Aorta (tissue), 5 donors: Measurements from ENCODE around the gene EXOSC6. TPM values are rescaled to one million over a fixed set of nuclear protein-coding genes. Genes with fewer than 3 reads are reported as not detected.
"Not testable (repeated sequence)": the region's sequence is repeated elsewhere in the genome, so short reads cannot be mapped to it uniquely, and the experiment has no call there.

ENCODE experiments used
- ATAC-seq: fragments of 200-7000 bp; cut with Tn5 transposase; one replicate; pipeline ENCODE4 v1.9.1; 2022; ENCODE audit warnings: moderate library complexity; ENCODE audit not compliant: low FRiP score
- DNase-seq, 2 donors: peaks; one replicate each; pipeline ENCODE4 v3.0.0-alpha.2; 2020
- H3K27ac ChIP-seq, 2 donors: one replicate each; pipeline ENCODE4 v1.5.1; 2013; ENCODE audit warnings: low read length in 2 of 2, mild to moderate bottlenecking in 2 of 2, moderate library complexity in 2 of 2, control low read depth in 1 of 2, inconsistent platforms in 1 of 2, low read depth in 1 of 2
- H3K27me3 ChIP-seq, 2 donors: one replicate each; pipeline ENCODE4 v1.6.1; 2013; ENCODE audit warnings: control low read depth in 1 of 2, low read length in 1 of 2, mild to moderate bottlenecking in 1 of 2, moderate library complexity in 1 of 2; ENCODE audit not compliant: insufficient read depth in 2 of 2, control insufficient read depth in 1 of 2
- H3K36me3 ChIP-seq, 2 donors: one replicate each; pipeline ENCODE4 v1.6.1; 2013; ENCODE audit warnings: control low read depth in 1 of 2, low read length in 1 of 2, mild to moderate bottlenecking in 1 of 2; ENCODE audit not compliant: insufficient read depth in 2 of 2, control insufficient read depth in 1 of 2
- H3K4me1 ChIP-seq, 2 donors: one replicate each; pipeline ENCODE4 v1.6.1; 2013; ENCODE audit warnings: low read length in 2 of 2, control low read depth in 1 of 2, mild to moderate bottlenecking in 1 of 2, moderate library complexity in 1 of 2; ENCODE audit not compliant: insufficient read depth in 2 of 2, control insufficient read depth in 1 of 2
- H3K4me3 ChIP-seq, 2 donors: one replicate each; pipeline ENCODE4 v1.5.1; 2013; ENCODE audit warnings: low read length in 2 of 2, control low read depth in 1 of 2, mild to moderate bottlenecking in 1 of 2
- H3K9me3 ChIP-seq: one replicate; pipeline ENCODE4 v1.6.1; 2013; ENCODE audit warnings: mild to moderate bottlenecking, low read length; ENCODE audit not compliant: control insufficient read depth
- WGBS, 2 donors: extraction: QIAGEN DNeasy Blood & Tissue Kit; methylation state at CpG; one replicate each; pipeline ENCODE4 v1.1.7; 2013; 5-methylcytosine and 5-hydroxymethylcytosine counted together
- intact Hi-C, 2 donors: fragments of 100-400 bp; cut with DNase I; formaldehyde crosslinking; loops; one replicate each; pipeline versions ENCODE4 v1.14.2 to v1.15.0; 2022
- polyA plus RNA-seq, 2 donors: library from polyadenylated mRNA; stranded (reverse); fragments of 200-250 nt; gene quantifications; one replicate each; pipeline ENCODE4 v1.2.3, GENCODE V29; 2013
- total RNA-seq, 2 donors: library from RNA; stranded (reverse); fragmentation: NEBNext Ultra II Directional; extraction: Animal tissue kit (Norgen Biotek cat#: 25700); gene quantifications; one replicate each; pipeline ENCODE4 v1.2.1, GENCODE V29; 2021
- donor health status: healthy with polysubstance abuse.
- donor health status: Bipolar disorder and iron deficiency.
- donor health status: DM: no; HTN: no; CAD: no.
- donor health status: DM: no; HTN: no; CAD: no.
- donor health status: DM: yes; HTN: yes; CAD: no.

EXOSC6 gene
- total and polyA plus RNA-seq, 4 donors: 4.1 to 20.0 (median 12.5) TPM

- intact Hi-C loops: no loop called here
Measured at GRCh38 chr16:70289229-70290094, 37.7 kb upstream of the EXOSC6 start, which contains the start of gene AARS1. AARS1 (minus strand) TSS chr16:70289506; CDS start chr16:70282763, 6,743 bp downstream.

GRCh38 chr16:70287304-70287971 lies 35.7 kb upstream of the EXOSC6 start:
- H3K4me3 ChIP-seq, ATAC-seq, H3K27me3 ChIP-seq, H3K36me3 ChIP-seq, H3K9me3 ChIP-seq, H3K27ac ChIP-seq, intact Hi-C loops, H3K4me1 ChIP-seq: not testable (repeated sequence)
- peak in 1 of 2 donors; percentile 44 for DNase-seq
- 95 to 97% methylated on average over 17 of the region's 17 CpGs for WGBS, 2 donors

More at GRCh38 chr16:70289229-70290094, 37.7 kb upstream of the EXOSC6 start, which contains the start of gene AARS1:
- Histone ChIP-seq H3K4me1 (peaks cover 0 to 2% of the 10 kb centered on the region in 2 donors), H3K27ac (peak within 1 kb of the TSS; percentile 45 to 50), H3K36me3 (no peaks in the 10 kb centered on the region), H3K9me3 (no peaks in the 10 kb centered on the region), H3K27me3 (no peaks in the 10 kb centered on the region), H3K4me3 (peak within 1 kb of the TSS; percentile 76 to 93)
- DNase-seq (peak; percentile 97 to 98), ATAC-seq (peak; percentile 99)
- 1% methylated on average over 53 of the region's 53 CpGs for WGBS, 2 donors

- Histone ChIP-seq H3K4me1 (no peaks in the 10 kb centered on the region), H3K4me3 (no peak overlapping the region), H3K36me3 (peaks cover 3 to 8% of the 10 kb centered on the region in 2 donors), H3K27ac (no peak overlapping the region), H3K27me3 (no peaks in the 10 kb centered on the region), H3K9me3 (no peaks in the 10 kb centered on the region)
- ATAC-seq (no peak), DNase-seq (no peak)
- intact Hi-C loops: no loop called here
- 42 to 47% methylated on average over 1 of the region's 1 CpG for WGBS, 2 donors
Measured at GRCh38 chr16:70276392-70276791, 24.7 kb upstream of the EXOSC6 start.

- intact Hi-C loops: no loop called here
- WGBS, 2 donors: 92 to 93% methylated on average over 10 of the region's 10 CpGs
Measured at GRCh38 chr16:70271696-70272095, 20.0 kb upstream of the EXOSC6 start.

GRCh38 chr16:70270176-70270575 lies 18.4 kb upstream of the EXOSC6 start:
- H3K27me3 ChIP-seq: no peaks in the 10 kb centered on the region
- no peaks in the 10 kb centered on the region for H3K9me3 ChIP-seq
- H3K4me3 ChIP-seq: no peak overlapping the region
- 88 to 96% methylated on average over 3 of the region's 3 CpGs for WGBS, 2 donors
- peaks cover 0 to 18% of the 10 kb centered on the region in 2 donors for H3K36me3 ChIP-seq
- ATAC-seq (no peak), DNase-seq (peak in 1 of 2 donors; percentile 5)
- no peaks in the 10 kb centered on the region for H3K4me1 ChIP-seq
- no peak overlapping the region for H3K27ac ChIP-seq
- intact Hi-C loops: no loop called here

More at GRCh38 chr16:70271696-70272095, 20.0 kb upstream of the EXOSC6 start:
- no peak overlapping the region for H3K4me3 ChIP-seq
- no peak for ATAC-seq
- peak; percentile 27 to 40 for DNase-seq
- no peak overlapping the region for H3K27ac ChIP-seq
- no peaks in the 10 kb centered on the region for H3K27me3 ChIP-seq
- no peaks in the 10 kb centered on the region for H3K4me1 ChIP-seq
- H3K36me3 ChIP-seq: peaks cover 0 to 18% of the 10 kb centered on the region in 2 donors
- H3K9me3 ChIP-seq: no peaks in the 10 kb centered on the region

- Histone ChIP-seq H3K36me3 (peaks cover 0 to 22% of the 10 kb centered on the region in 2 donors), H3K27me3 (no peaks in the 10 kb centered on the region), H3K4me1 (no peaks in the 10 kb centered on the region), H3K9me3 (no peaks in the 10 kb centered on the region), H3K4me3 (no peak overlapping the region), H3K27ac (no peak overlapping the region)
- no peak for ATAC-seq
- intact Hi-C loops: loop anchor here in 1 of 2 donors (10.0 kb wide), 1 partner anchor 55 kb away; no protein-coding TSS in a partner anchor
- WGBS, 2 donors: 91 to 93% methylated on average over 12 of the region's 12 CpGs
- peak; percentile 21 to 51 for DNase-seq
Measured at GRCh38 chr16:70269471-70269870, 17.7 kb upstream of the EXOSC6 start.

- WGBS, 2 donors: 86 to 89% methylated on average over 10 of the region's 10 CpGs
- not testable (repeated sequence) for H3K4me1 ChIP-seq, H3K27me3 ChIP-seq, H3K9me3 ChIP-seq, ATAC-seq, H3K4me3 ChIP-seq, DNase-seq, H3K27ac ChIP-seq
- intact Hi-C loops: loop anchor here in 1 of 2 donors (10.0 kb wide), 1 partner anchor 57 kb away; no protein-coding TSS in a partner anchor
- peaks cover 0 to 23% of the 10 kb centered on the region in 2 donors for H3K36me3 ChIP-seq
Measured at GRCh38 chr16:70267922-70268321, 16.2 kb upstream of the EXOSC6 start.

- no peak overlapping the region for H3K27ac ChIP-seq
- H3K36me3 ChIP-seq: peaks cover under 1 to 23% of the 10 kb centered on the region in 2 donors
- intact Hi-C loops: loop anchor here in 1 of 2 donors (10.0 kb wide), 1 partner anchor 57 kb away; no protein-coding TSS in a partner anchor
- no peaks in the 10 kb centered on the region for H3K27me3 ChIP-seq
- no peaks in the 10 kb centered on the region for H3K4me1 ChIP-seq
- no peak overlapping the region for H3K4me3 ChIP-seq
- peak in 1 of 2 donors; percentile 48 for DNase-seq
- 52 to 56% methylated on average over 6 of the region's 6 CpGs for WGBS, 2 donors
- H3K9me3 ChIP-seq: no peaks in the 10 kb centered on the region
- no peak for ATAC-seq
Measured at GRCh38 chr16:70267516-70267915, 15.8 kb upstream of the EXOSC6 start.
